Neural progenitor cell (in vitro differentiated cells): Measurements from ENCODE around the gene NINL.

ENCODE experiments used
- EZH2 ChIP-seq: fragments of 200-600 bp; sonication (generic); IDR thresholded peaks from 2 replicates; pipeline ENCODE4 v1.6.1; 2017; ENCODE audit warnings: antibody characterized with exemption, mild to moderate bottlenecking, moderate library complexity
- EZH2phosphoT487 ChIP-seq: fragments of 200-600 bp; sonication (generic); IDR thresholded peaks from 2 replicates; pipeline ENCODE4 v1.6.1; 2017; ENCODE audit warnings: antibody characterized with exemption
- TF ChIP-seq, protein P1 (sequence below): fragments of 200-600 bp; sonication (generic); IDR thresholded peaks from 2 replicates; pipeline ENCODE4 v1.5.1; 2017; ENCODE audit warnings: antibody characterized with exemption, mild to moderate bottlenecking

- TF ChIP-seq EZH2phosphoT487 (no peak), EZH2 (no peak)
- TF ChIP-seq, protein P1, sequence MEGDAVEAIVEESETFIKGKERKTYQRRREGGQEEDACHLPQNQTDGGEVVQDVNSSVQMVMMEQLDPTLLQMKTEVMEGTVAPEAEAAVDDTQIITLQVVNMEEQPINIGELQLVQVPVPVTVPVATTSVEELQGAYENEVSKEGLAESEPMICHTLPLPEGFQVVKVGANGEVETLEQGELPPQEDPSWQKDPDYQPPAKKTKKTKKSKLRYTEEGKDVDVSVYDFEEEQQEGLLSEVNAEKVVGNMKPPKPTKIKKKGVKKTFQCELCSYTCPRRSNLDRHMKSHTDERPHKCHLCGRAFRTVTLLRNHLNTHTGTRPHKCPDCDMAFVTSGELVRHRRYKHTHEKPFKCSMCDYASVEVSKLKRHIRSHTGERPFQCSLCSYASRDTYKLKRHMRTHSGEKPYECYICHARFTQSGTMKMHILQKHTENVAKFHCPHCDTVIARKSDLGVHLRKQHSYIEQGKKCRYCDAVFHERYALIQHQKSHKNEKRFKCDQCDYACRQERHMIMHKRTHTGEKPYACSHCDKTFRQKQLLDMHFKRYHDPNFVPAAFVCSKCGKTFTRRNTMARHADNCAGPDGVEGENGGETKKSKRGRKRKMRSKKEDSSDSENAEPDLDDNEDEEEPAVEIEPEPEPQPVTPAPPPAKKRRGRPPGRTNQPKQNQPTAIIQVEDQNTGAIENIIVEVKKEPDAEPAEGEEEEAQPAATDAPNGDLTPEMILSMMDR, result no peak
Observed at GRCh38 chr20:25546048-25546447, 39.3 kb downstream of the NINL start.
